ENCODE data around the gene GJA4. TPM values are rescaled to one million over a fixed set of nuclear protein-coding genes. Genes with fewer than 3 reads are reported as not detected.
"Not testable (repeated sequence)": the region's sequence is repeated elsewhere in the genome, so short reads cannot be mapped to it uniquely, and the experiment has no call there.

The GJA4 gene
- total RNA-seq, 1 donor from 2014 or later, result 3.4 TPM

DNA sequence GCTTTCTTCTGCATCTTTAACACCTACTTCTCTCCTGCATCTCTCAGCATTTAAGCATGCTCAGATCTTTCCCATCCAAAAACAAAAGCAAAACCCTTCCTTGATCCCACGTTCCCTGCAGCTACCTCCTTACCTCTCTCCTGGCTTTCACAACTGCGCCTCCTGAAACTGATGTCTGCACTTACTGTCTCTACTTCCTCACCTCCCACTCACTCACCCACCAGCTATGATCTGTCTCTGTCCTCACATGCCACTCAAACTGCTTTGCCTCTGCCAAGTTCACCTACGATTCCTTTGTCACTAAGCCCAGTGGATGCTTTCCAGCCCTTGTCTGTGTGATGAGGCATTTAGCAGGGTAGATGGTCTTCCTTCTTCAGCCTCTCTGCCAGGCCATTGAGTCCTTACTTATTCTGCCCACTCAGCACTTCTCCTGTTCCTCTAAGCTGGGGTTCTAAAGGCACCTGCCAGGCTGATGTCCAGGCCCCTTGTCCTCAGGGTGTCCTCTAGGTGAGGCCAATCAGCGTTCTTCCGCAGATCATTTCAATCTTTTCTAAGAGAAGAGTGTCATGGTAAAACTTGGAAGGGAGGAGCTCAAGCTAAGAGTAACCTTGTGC, 21.8 kb upstream of the GJA4 start:
- DNase-seq, result peak; percentile 62

DNA sequence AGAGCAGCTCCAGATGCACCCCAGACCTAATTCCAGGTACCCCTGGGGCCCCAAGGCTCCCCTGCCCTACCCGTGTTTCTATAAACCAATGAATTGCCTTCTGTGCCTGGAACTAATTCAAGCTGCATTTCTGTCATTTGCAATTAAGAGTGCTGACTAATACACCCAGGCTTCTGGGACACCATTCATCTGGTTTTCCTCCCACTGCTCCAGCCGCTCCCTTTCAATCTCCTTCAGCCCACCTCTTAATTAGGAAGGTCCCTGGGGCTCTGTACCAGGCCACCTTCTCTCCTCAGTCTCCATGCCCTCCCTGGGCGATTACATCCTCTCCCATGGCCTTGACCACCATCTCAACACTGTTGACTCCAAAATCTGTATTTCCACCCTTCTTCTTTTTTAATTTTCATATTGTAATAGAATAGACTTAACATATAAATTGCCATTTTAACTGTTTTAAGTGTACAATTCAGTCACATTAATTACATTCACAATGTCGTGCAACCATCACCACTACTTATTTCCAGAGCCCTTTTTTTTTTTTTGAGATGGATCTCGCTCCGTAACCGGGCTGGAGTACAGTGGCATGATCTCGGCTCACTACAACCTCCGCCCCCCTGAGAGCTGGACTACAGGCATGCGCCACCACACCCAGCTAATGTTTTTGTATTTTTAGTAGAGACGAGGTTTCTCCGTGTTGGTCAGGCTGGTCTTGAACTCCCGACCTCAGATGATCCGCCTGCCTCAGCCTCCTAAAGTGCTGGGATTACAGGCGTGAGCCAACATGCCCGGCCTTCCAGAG, 21.0 kb upstream of the GJA4 start:
- DNase-seq, result no peak

DNA sequence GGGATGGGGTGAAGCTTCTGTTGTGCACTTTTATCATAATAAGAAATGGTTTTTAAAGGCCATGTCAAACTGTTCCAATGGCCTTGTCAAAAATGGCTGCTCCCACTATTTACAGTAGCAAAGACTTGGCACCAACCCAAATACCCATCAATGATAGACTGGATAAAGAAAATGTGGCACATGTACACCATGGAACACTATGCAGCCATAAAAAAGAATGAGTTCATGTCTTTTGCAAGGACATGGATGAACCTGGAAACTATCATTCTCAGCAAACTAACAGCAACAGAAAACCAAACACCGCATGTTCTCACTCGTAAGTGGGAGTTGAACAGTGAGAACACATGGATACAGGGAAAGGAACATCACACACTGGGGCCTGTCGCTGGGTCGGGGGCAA, 19.7 kb upstream of the GJA4 start:
- DNase-seq, result not testable (repeated sequence)

DNA sequence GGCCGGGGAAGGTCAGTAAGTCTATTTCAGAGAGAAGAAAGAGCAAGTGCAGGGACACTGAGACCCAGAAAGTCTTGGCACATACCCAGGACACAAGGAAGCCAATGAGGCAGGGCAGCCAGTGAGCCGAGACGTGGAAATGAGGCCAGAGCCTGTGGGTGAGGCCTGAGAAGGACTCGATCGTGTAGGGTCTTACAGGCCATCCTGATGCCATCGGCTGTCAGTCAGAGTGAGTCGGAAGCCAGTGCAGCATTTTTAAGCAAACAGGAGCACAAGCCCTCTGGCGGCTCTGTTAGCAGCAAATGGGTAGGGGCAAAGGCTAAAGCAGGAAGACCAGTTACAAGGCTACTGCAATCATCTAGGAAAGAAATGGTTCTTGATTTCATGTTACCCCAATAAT, 17.8 kb upstream of the GJA4 start:
- DNase-seq, result no peak

DNA sequence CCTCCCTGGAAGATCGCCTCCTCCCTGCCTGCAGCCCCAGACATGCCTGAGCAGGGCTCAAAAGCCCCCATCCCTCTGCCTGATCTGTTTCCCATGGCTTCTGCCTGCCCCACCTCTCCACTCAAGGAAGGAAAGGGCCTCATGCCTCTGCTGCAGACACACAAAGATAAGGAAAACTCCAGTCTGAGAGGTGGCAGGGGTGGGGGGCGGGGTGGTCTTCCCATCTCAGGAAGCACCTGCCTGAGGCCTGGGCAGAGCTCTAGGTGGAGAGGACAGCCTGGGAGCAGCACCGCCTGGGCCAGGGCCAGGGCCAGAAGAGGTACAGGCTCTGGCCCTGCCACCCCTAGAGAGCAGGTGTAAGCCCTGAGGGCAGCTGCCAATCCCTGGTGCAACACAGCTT, 15.9 kb upstream of the GJA4 start:
- DNase-seq, result no peak

DNA sequence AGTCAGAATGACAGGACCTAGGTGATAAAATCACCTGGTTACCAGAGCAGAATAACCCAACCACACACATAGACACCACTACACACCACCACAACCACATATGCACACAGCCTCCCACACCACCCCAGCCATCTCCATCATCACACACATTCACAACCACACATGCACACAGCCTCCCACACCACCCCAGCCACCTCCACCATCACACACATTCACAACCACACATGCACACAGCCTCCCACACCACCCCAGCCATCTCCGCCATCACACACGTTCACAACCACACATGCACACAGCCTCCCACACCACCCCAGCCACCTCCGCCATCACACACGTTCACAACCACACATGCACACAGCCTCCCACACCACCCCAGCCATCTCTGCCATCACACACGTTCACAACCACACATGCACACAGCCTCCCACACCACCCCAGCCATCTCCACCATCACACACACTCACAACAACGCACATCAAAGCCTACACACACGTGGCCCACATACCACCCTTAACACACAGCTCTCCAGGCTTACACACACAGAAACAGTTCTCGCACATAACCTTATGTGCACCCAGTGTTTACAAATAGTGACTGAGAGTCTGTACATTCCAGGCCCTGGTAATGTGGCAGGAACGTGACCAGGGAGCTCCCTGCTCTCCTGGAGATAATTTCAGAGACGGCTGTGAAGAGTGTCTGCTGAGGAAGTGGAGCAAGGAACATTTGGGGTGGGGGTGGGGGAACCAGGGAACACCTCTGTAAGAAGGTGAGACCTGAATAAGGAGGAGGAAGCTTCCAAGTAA, 15.1 kb upstream of the GJA4 start:
- no peak for DNase-seq

DNA sequence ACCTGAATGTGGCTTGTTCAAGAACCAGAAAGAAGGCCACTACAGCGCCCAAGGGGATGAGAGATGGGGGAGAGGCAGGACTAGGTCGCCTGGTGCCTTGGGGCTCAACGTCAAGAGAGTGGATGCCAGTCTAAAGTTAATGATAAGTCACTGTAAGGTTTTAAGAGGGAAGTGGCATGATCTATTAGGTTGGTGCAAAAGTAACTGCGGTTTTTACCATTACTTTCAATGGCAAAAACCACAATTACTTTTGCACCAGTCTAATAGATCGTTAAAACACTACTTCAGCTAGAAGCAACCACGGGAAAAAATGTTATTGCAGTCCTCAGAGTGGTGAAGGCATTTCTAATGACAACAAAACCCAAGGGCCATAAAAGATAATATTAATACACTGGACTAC, 14.4 kb upstream of the GJA4 start:
- DNase-seq, result no peak

DNA sequence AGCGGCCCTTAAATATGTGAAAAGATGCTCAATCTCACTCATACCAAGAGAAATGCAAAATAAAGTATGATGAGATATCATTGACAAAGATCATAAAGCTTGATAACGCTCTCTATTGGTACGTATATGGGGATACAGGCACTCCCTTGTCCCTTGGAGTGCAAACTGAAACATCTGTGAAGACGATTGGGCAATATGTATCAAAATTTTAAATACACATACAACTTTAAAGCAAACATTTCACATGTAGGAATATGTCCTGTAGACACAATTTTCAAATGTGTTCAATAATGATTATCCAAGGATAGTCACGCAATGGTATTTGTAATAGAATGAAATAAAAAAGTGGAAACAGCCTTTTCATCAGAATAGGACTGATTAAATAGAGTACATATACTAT, 13.8 kb upstream of the GJA4 start:
- DNase-seq, result no peak

DNA sequence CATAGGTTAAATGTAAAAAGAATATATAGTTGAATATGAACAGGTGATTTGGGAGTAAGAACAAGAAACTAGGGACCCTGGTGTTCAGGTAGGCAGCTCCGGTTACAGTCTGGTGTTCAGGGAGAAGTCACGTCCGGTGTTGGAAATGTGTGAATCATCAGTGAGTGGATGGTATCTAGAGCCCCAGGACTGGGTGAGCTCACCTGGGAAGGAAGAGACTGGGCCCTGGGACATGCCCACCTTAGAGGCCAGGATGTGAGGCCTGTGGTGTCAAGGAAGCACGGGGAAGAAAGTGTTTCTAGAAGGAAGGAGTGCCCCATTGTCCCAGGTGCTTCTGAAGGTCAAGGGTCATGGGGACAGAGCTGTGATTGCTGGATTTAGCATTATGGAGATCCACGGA, 13.3 kb upstream of the GJA4 start:
- DNase-seq, result no peak

DNA sequence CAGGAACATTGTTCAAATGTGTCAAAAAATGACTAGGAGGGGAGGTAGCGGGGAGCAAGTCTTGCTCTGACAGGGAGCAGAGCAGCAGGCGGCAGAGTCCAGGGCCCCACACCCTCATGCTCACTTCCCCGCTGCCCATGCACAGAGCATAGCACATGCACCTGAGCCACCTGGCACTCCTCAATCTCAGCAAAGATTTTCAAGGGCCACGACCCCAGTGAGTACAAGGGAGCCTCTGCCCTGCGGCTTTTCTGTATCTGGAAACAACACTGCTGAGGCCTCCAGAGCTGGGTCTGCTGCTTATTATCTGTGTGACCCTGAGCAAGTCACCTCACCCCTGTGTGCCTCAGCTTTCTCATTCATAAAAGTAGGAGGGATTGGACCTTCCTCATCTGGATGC, 12.8 kb upstream of the GJA4 start:
- DNase-seq, result no peak

DNA sequence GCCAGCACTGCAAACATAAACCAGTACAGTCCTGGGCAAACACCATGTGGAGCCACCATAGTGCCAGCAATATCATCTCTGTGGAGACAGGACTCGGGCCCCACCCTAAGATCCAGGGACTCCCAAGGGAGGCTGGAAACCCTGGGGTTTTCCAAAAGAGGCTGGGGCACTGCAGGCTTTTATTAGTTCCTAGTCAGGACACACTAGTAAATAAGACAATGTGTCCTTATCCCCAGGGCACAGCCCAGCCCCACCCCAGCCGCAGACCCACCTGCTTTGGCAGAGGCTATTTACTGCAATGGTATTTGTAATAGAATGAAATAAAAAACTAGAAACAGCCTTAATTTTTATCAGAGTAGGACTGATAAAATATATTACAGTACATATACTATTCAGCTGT, 12.3 kb upstream of the GJA4 start:
- no peak for DNase-seq

DNA sequence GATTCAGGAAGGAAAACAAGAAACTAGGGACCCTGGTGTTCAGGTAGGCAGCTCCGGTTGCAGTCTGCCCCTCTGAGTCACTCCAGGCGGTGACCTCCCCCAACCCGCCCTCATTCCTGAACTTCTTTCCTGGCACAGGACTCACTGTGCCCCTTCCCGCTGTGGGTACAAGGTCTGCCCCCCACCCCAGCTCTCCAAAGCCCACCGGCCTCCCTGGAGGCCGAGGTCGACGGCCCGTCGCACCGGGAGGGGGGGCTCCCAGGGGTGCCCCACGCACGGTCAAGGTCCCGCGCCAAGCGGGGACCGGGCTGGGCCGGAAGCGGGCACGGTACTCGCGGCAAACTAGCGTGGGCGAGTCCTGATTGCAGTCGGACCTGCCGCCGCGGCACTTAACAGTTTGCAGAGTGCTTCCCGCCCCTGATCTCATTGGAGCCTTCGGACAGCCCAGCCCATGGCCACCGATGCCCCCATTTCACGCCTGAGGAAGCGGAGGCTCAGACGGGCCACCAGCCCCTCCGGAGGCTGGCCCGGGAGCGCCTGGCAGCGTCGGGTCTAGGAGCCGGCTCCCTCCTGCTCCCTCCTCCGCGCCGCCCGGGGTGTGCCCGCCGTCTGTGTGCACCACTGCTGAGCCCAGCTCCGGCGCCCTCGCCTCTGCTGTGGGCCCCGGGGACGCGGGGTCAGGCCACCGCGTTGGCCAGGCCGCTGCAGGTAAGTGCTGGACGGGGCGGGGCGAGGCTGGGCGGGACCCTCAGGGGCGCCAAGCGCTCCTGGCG, 11.5 kb upstream of the GJA4 start, which contains the start of gene GJB3:
TSS of gene GJB3 (plus strand) at position 144 of the 773 bp plus-strand sequence. CDS start 3,549 bp downstream, outside the sequence.
- DNase-seq, result no peak

DNA sequence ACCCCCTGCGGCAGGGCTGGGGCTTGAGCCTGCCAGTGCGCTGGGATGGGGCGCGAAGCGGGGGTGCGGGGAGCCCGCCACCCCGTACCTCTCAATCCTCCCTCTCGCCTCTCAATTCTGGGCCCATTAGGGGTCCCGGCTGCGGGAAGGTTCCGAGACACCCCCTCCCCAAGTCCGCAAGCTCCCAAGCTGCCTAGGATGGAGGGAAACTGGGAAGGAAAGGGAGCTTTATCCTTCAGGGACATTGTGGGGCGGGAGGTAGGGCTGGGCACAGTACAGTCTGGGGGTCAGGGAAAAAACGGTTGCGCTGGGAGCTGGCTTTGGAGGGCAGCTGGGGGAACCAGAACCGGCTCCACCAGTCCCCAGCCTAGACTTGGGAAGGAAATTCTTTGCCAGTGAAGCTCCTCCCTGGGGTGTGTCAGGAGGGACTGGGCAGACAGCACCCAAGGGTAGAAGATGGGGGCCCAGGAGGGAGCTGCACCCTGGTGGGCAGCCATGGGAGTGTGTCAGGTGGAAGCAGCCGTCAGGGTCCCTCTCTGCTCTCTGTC, 10.9 kb upstream of the GJA4 start:
- DNase-seq, result no peak

DNA sequence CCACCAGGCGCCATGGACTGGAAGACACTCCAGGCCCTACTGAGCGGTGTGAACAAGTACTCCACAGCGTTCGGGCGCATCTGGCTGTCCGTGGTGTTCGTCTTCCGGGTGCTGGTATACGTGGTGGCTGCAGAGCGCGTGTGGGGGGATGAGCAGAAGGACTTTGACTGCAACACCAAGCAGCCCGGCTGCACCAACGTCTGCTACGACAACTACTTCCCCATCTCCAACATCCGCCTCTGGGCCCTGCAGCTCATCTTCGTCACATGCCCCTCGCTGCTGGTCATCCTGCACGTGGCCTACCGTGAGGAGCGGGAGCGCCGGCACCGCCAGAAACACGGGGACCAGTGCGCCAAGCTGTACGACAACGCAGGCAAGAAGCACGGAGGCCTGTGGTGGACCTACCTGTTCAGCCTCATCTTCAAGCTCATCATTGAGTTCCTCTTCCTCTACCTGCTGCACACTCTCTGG, 8.0 kb upstream of the GJA4 start:
- DNase-seq, result no peak

DNA sequence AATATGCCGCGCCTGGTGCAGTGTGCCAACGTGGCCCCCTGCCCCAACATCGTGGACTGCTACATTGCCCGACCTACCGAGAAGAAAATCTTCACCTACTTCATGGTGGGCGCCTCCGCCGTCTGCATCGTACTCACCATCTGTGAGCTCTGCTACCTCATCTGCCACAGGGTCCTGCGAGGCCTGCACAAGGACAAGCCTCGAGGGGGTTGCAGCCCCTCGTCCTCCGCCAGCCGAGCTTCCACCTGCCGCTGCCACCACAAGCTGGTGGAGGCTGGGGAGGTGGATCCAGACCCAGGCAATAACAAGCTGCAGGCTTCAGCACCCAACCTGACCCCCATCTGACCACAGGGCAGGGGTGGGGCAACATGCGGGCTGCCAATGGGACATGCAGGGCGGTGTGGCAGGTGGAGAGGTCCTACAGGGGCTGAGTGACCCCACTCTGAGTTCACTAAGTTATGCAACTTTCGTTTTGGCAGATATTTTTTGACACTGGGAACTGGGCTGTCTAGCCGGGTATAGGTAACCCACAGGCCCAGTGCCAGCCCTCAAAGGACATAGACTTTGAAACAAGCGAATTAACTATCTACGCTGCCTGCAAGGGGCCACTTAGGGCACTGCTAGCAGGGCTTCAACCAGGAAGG, 7.4 kb upstream of the GJA4 start:
- no peak for DNase-seq

DNA sequence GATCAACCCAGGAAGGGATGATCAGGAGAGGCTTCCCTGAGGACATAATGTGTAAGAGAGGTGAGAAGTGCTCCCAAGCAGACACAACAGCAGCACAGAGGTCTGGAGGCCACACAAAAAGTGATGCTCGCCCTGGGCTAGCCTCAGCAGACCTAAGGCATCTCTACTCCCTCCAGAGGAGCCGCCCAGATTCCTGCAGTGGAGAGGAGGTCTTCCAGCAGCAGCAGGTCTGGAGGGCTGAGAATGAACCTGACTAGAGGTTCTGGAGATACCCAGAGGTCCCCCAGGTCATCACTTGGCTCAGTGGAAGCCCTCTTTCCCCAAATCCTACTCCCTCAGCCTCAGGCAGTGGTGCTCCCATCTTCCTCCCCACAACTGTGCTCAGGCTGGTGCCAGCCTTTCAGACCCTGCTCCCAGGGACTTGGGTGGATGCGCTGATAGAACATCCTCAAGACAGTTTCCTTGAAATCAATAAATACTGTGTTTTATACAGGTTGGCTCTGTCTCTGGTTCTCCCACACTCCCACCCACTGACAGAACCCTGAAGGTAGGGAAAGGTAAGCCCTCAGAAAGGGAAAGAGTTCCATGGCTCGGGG, 6.8 kb upstream of the GJA4 start:
- no peak for DNase-seq

DNA sequence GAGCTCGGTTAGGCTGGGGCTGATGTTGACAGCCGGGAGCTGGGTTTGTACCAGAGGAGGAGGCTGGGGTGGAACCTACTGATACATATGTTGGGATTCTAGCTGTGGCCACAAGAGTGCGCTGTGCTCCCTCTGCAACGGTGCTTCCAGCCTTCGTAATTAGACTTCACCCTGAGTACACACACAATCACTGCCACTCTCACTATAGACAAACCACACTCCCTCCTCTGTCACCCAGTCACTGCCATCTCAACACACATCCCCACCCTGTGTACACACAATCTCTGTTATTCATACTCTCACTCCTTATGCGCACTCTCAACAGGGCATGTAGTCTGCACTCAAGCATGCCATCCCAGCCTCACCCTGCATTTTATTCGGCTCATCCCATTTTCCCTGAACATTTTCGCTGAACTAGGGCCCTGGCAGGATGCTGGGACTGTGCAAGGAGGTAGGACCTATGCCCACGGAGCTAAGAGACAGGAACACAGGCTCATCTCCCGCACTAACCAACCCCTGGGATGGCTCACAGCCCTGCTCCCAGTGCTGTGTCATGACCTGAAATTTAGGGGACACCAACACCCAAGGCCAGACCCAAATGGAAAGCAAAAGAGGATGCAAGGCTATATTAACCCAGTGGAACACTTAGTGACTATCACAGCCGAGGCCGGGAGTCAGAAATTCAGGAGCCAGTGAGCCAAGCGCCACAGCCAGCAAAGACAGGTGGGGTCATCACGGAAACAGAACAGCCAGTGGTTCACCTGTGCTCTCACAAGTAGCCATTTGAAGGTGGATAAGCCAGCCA, 6.1 kb upstream of the GJA4 start:
- DNase-seq, result peak; percentile 68

DNA sequence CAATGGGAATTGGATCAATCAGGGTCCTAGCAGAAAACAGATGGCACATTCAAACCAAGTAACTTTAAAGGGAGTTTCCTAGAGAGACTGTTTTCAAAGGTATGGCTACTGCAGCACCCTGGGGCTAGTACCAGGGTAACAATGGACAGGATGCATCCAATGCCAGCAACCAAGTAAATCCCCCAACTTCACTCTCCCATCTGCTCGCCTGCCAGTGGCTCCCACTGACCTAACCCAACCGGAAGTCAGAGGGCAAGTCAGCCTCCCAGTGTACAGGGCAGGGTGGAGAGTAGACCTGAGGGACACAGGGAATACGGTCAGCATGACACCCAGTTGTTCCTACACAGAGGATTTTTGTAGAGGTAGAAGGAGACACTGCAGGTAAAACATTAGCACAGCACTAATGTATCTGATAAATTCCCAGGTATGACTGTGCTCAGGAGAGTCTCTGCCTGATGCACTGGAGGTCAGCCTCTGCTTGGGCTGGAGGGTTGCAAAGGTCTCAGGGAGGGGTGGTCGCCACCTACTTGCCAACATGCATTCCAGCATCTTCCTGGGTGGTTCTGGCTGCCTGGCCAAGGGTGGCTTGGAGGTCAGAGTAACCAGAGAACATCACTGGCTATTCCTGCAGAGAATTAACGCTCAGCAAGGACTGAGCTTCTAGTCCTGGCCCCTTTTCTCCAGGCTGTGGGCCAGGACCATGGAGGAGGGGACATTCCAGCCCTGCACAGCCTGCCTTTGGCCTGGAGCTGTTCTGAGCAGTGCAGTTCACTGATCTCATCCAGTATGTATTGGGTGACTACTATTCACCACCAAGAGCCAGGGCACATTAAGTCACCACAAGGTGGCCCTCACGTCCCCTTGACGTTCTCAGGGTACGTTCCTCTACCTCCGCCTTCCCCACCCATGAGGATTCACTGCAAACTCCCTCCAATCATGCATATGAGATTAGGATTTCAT, 5.1 kb upstream of the GJA4 start:
- DNase-seq, result no peak

DNA sequence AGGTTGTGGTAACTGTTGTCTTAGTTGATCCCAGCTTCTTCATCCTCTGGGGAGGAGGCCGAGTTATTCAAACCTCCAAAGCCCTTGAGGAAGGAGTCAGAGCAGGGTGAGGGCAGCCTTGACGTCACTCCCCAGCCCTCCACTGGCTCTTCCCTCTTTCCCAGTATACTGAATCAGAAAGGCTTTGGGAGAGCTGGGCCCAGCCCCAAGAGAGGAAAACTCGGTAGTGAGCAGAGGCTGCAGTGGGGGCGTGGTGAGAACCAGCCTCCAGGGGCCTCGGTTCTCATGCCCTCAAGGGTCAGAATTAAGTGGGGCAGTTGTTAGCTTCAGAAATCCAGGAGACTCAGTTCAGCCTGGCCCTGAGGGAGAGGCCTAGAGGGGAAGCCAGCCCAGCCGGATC, 1.8 kb upstream of the GJA4 start:
- DNase-seq, result no peak

All from occipital lobe (tissue), 2 donors.